NCI-H446 treated with DMSO at 0.1 percent for 48 hours (cell line): Measurements from ENCODE around the gene ARL2BP.

Source experiments
- DNase-seq: peaks from one replicate; lab custom pipeline; 2025; lab: John Stamatoyannopoulos, UW

The ARL2BP gene

DNA sequence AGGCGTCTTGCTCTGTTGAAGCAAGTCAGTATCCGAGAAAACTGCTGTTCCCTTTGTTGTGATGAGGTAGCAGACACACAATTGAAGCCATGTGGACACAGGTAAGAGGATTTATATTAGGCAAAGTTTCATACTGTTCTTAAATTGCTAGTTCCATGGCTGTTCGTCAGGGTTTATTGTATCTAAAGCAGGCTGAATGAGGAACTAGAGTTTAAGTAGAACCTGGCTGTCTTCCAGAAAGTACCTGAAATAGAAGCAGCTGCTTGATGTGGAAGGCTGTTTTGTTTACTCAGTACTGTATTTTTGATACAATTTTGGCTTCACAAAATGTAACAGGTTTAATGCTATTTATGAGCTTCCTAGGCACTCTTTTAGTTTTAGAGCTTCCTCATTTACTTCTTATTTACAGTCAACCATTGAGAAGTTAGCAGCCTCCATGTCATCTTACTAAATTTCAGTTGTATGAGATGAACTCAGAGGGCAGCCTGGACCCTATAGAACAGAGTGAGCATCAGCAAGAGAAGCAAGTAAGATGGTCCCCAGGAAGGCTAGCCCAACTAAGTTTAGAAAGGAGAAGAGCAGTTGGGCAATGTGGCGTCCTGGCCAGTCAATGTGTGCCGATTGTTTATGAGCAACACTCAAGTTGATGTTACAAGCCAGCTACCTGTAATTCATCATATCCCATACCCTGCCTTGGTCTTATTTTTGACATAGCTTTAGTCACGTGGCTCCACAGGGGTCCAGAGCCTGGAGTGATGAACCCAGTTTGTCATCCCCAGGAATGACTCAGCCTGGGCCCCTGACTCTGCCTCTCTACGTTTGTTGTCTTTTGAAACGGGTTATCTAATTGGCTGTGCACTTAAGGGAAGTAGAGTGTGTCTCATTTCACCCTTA, 9.7 kb upstream of the ARL2BP start:
- DNase-seq: no peak

- DNase-seq: no peak
These were observed 9.1 kb upstream of the ARL2BP start for GRCh38 chr16:57236022-57236350.

DNA sequence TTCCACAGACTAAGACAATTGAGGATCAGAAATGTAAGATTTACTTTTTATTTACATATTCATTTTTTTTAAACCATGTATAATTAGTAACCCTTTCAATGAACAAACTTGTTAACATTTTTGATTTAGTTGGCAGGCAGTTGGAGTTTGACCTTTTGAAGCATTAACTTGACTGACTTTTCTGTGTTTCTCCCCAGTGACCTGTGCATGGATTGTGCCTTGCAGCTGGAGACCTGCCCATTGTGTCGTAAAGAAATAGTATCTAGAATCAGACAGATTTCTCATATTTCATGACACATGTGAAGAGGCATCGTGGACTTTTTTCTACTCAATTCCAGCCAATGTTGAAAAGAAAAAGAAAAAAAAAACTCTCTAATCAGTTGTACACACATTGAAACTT, 6.4 kb upstream of the ARL2BP start:
- no peak for DNase-seq

GRCh38 chr16:57239107-57239506, 6.0 kb upstream of the ARL2BP start:
- no peak for DNase-seq

- DNase-seq: no peak
These were observed 4.2 kb upstream of the ARL2BP start for GRCh38 chr16:57240851-57241250.

GRCh38 chr16:57242650-57243049, 2.4 kb upstream of the ARL2BP start:
- DNase-seq: no peak

DNA sequence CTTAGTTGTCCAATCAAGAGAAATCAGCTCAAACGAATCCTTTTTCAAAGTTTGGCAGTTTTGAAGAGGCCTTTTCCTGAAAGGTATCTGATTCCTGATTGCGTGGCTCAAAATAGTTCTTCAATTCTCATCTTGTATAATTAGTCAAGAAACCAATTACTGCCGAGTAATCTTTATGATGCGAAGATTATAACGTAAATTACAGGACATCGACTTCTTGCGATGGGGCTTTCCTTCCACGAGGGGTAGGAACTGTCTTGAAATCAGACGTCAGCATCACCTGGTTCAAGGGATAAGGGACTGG, 644 bp upstream of the ARL2BP start:
- DNase-seq: no peak

- no peak for DNase-seq
These were observed 534 bp downstream of the ARL2BP start for GRCh38 chr16:57245472-57246113.

DNA sequence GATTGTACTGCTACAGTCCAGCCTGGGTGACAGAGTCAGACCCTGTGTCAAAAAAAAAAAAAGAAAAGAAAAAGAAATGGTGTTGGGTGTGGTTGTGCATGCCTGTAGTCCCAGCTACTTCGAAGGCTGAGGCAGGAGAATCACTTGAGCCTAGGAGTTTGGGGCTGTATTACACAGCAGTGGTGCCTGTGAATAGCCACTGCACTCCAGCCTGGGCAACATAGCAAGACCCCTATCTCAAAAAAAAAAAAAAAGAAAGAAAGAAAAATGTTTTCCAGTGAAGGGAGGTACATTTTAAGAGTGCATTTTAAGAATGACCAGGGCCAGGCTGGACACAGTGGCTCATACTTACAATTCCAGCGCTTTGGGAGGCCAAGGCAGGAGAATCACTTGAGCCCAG, 6.3 kb downstream of the ARL2BP start:
- DNase-seq: no peak

DNA sequence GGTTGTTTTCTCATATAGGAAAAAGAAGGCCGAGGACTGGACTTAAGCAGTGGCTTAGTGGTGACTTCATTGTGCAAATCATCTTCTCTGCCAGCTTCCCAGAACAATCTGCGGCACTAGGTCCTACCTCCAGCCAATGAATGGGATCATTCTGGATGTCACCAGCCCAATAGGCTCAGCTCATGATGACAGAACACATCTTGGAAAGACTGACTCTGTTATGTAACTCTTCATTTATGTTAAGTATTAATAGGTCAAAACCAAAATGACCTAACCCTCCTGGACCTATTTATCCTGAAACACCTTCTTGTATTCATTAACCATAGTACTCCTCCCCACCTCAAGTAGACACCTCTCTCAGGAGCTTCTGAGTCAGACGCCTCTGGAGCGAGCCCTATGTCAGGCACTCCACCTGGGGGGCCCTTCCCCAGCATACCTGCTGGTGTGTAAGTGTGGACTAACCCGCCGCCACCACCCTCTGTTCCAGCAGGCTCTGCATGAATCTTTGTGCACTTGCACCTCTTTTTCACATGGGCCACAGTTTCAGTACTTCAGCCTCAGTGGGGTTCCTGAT, 7.2 kb downstream of the ARL2BP start:
- no peak for DNase-seq

- no peak for DNase-seq
These were observed 8.4 kb downstream of the ARL2BP start for GRCh38 chr16:57253466-57253865.

DNA sequence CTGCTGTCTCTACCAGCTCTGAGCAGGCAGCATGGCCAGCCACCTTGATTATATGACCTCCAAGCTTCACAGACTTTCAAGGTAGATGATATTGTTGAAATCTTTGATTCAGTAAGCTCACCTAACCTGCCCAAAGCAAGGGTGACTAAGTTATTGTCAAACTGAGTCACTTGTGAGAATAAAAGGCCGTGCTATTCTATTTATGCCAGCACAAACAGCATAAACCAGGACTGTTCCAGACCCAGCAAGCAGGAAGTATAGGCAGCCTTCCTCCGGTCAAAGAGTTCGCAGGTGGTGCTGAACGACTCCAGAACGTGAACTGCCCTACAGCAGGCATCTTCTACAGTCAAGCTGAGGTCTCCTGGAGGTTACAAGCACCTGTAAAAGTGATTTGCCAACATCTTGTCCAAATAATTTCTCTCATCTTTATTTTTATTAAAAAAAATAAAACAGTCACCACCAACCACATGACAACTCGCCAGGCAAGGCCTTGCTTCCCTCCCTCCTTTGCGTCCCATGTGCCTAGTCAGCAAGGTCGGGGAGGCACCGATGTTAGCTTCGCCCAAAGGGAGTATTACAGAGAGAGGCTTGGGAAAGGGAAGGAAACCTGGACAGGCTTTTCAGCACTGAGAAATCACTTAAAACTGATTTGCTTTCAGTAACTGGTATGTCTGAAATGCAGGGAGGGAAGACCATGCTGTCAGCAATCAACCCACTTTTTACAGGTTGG, 10.8 kb downstream of the ARL2BP start:
- no peak for DNase-seq

- no peak for DNase-seq
These were observed 11.7 kb downstream of the ARL2BP start for GRCh38 chr16:57256601-57257395.

GRCh38 chr16:57257455-57258070, 12.5 kb downstream of the ARL2BP start:
- no peak for DNase-seq

GRCh38 chr16:57258226-57258909, 13.3 kb downstream of the ARL2BP start:
- no peak for DNase-seq

- no peak for DNase-seq
These were observed 13.9 kb downstream of the ARL2BP start for GRCh38 chr16:57258910-57259475.

- no peak for DNase-seq
These were observed 15.4 kb downstream of the ARL2BP start for GRCh38 chr16:57260294-57260929.

GRCh38 chr16:57261806-57262205, 16.7 kb downstream of the ARL2BP start:
- DNase-seq: no peak

GRCh38 chr16:57262841-57263540, 17.9 kb downstream of the ARL2BP start:
- no peak for DNase-seq
